Measurements from ENCODE around the gene PTPRR.

The PTPRR gene, protein sequence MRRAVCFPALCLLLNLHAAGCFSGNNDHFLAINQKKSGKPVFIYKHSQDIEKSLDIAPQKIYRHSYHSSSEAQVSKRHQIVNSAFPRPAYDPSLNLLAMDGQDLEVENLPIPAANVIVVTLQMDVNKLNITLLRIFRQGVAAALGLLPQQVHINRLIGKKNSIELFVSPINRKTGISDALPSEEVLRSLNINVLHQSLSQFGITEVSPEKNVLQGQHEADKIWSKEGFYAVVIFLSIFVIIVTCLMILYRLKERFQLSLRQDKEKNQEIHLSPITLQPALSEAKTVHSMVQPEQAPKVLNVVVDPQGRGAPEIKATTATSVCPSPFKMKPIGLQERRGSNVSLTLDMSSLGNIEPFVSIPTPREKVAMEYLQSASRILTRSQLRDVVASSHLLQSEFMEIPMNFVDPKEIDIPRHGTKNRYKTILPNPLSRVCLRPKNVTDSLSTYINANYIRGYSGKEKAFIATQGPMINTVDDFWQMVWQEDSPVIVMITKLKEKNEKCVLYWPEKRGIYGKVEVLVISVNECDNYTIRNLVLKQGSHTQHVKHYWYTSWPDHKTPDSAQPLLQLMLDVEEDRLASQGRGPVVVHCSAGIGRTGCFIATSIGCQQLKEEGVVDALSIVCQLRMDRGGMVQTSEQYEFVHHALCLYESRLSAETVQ

GRCh38 chr12:70920251-70920851, at the start of gene PTPRR:
PTPRR (minus strand) TSS chr12:70920738; CDS start chr12:70920390, 348 bp downstream.
- DNase-seq (ENCODE audit: low read depth in 3 of 3) = no peak

DNA sequence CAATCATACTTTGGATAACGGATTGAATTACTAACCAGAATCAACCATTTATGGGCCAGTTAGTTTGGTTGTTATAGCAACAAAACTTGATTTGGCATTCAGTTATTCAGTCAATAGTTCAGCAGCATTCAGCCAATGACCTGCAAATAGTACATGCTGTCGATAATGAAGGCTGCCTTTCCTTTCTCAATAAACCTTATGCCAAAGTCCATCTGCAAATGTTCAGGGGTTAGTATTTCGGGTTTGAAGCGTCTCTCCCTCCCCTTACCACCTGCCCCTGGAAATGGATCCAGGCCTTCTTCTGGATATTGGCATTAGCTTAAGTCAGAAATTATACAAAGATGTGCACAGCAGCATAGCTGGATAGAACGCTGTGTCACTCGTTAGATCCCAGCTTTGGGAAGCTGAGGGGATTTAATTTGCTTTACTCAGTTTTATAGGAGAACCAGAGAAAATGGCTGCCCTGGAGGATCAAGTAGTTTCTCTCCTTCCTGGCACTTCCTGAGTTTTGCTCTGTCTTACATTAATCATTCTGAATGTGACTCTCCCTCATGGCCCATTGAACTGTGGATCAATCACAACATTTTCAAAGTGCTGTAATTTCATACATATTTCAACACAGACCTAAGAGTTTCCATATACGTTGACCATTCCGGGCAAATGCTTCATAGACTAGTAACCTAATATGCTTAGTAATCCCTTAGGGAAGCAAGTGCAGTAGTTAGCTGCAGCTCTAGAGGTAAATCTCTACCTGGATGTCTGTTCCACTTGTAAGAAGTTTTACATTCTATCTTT, 46.7 kb upstream of the PTPRR start:
- DNase-seq (ENCODE audit: low read depth in 3 of 3) = no peak

DNA sequence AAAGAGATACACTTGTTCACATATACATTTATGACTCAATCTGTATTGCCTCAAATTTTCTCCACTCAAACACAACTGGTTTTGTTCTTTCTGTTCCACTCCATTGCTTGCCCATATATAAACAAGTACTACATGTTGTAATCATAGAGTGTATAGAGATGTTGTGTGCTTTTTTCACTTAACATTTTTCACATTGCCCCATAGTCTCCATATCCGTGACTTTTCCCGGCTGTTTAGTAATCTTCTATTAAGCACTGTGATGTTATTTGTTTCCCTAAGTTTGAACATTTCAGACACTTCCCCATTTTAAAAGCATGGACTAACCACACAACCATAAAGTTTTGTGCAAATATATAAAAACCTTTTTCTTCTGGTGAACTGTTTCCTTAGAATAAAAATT, 45.5 kb upstream of the PTPRR start:
- DNase-seq (ENCODE audit: low read depth in 3 of 3) = no peak

- no peak for DNase-seq (ENCODE audit: low read depth in 3 of 3)
Observed at GRCh38 chr12:70964867-70965510, 44.5 kb upstream of the PTPRR start.

DNA sequence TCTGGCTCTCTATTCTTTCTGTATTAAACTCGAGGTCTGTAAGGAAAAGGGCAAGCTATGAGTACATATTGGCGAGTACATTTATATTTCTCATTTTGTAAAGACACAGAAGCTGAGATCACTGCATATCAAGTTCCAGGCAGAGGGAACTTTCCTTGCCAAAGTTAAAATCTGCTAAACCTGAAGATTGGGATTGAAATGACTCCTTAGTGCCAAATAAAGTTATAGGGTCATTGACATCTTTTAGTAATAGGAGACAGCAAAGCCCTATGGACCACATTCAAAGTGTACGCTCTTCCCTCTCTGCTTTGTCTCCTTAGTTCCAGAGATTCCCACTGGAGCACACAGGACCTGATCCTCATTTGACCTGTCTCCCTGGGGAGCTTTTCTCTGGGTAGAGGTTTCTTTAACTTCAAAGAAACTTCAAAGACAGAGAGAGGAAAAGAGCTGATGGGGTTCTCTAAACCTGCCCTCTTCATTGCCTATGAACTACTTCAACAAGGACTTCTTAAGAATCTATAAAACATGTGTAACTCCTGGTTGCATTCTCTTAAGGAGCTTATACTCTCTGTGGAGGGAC, 42.6 kb upstream of the PTPRR start:
- DNase-seq (ENCODE audit: low read depth in 3 of 3) = no peak

DNA sequence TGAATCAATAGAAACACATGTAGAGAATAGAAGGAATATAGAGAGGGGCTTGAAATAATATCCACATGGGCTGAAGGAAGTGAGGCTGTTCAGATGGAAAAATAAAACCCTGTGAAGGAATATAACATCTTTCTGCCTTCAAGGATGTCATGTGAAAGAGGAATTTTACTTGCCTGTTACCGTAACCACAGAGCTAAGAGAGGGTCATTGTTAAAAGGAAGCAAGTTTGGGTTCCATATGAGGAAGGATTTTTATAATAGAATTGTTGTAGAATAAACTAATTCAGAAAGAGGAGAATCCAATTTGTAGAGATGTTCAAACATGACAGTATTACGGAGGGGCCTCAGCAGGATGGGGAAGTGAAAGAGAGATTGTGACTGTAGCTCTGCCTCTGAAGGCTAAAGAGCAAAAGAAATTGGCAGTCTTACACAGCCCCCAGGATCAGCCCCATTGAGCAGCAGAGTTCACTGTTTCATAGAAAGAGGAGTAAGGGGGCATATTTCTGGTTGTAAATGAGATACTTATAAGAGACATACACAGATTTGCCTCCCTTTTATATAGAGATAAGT, 41.8 kb upstream of the PTPRR start:
- no peak for DNase-seq (ENCODE audit: low read depth in 3 of 3)

DNA sequence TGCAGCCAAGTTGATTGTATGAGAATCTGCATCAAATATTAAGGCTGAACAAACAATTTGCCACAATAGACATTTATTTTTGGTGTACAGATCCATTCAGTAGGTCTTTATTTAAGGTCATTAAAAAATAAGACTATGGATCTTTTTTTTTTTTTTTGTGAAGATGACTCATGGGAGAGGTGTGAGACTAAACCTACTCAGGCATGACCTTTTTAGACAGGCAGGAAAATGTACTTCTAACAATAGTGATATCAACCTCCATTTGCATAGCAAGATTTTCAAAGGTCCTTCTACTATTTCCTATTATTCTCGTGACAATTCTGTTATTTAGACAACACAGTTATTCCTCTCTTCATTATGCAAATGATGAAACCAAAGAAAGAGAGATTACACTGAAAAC, 39.9 kb upstream of the PTPRR start:
- no peak for DNase-seq (ENCODE audit: low read depth in 3 of 3)

- DNase-seq (ENCODE audit: low read depth in 3 of 3) = no peak
Observed at GRCh38 chr12:70955415-70955814, 34.9 kb upstream of the PTPRR start.

GRCh38 chr12:70950451-70950850, 29.9 kb upstream of the PTPRR start:
- no peak for DNase-seq (ENCODE audit: low read depth in 3 of 3)

DNA sequence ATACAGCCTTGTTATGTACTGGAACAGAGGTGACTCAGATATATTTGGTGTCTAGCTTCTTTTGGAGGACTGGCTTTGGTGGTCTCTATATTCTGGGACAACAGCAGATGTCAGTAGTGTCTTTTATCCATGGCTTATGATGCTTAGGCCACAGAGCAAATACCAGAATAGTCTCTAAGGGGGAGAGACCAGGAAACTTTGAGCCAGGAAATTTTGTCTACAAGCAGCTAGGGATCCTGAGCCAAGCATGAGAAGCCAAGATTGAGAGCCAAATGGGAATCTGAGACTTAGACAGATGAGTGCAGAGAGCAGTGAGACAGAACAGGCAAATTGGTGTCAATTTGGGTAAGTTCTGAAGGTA, 28.4 kb upstream of the PTPRR start:
- DNase-seq (ENCODE audit: low read depth in 3 of 3) = no peak

- no peak for DNase-seq (ENCODE audit: low read depth in 3 of 3)
Observed at GRCh38 chr12:70948236-70948975, 27.9 kb upstream of the PTPRR start.

- no peak for DNase-seq (ENCODE audit: low read depth in 3 of 3)
Observed at GRCh38 chr12:70936203-70936813, 15.8 kb upstream of the PTPRR start.

GRCh38 chr12:70933133-70933532, 12.6 kb upstream of the PTPRR start:
- no peak for DNase-seq (ENCODE audit: low read depth in 3 of 3)

DNA sequence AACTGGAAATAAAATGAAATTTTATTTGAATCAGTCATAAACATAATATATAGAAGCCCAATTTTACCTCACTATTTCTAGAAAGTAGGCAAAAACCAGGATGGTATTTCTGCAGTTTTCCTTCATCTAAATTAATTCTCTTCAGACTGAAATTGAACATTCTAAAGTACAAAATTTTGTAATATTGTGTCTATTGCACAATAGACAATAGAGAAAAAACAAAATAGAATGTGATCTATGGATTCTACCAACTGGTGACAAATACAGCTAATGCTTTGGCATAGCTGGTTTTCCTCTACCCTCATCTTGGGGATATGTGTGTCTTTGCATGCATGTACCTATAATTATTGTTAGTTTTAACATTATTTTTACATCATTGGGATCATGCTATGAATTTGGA, 8.5 kb upstream of the PTPRR start:
- no peak for DNase-seq (ENCODE audit: low read depth in 3 of 3)

- no peak for DNase-seq (ENCODE audit: low read depth in 3 of 3)
Observed at GRCh38 chr12:70928071-70928470, 7.5 kb upstream of the PTPRR start.

DNA sequence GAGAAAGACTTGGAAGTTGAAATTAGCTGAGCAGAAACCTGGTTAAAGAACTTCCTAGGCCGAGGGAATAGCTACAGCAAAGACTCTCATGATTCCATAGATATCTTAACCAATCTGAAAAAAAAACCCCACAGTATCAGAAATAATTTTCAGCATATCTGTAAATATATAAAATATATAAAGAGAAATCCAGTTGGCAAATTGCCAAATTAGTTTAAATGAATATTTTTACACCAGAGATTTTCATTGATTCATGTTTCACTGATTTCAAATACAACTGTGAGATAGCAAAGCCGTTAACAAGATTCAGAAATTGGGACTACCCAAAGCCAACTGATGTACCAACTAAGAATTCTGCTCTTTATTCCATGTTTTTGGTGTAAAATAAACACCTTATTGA, 6.8 kb upstream of the PTPRR start:
- DNase-seq (ENCODE audit: low read depth in 3 of 3) = no peak

DNA sequence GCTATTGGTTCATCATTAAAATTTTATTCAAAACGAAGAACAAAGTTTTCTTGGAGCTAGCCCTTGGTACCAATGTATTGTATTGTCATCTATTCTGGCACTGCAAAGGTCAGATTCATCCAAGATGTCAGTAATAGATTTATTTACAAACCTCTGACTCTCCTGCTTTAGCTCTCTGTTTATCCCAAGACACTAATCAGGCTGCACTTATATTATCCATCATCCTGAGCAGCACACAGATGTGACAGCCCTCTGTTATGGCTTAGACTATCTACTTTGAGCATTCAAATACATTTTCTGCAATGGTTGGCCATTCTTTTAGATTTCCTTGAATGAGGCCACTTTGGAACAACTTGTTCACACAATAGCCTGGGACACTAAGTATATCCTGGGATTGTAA, 5.0 kb upstream of the PTPRR start:
- DNase-seq (ENCODE audit: low read depth in 3 of 3) = no peak

- DNase-seq (ENCODE audit: low read depth in 3 of 3) = no peak
Observed at GRCh38 chr12:70920891-70921290, 353 bp upstream of the PTPRR start.

GRCh38 chr12:70919597-70920035, 922 bp downstream of the PTPRR start:
- DNase-seq (ENCODE audit: low read depth in 3 of 3) = no peak

DNA sequence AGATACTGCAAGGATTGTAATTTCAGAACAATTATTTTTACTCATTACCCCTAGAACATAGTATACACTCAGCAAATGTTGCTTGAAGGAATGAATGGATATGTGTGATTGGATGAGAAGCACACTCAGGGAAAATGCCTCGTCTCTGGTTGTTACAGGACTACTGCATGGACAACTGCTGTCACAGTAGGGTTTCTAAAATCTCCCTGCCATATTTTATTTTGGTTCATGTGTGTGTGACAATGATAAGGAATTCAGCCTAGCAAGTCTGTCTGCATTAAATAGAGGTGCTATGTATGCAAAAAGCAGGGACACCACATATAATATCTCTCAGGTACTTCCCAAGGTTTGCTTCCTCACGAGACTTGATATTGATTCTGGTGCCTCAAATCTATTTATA, 1.4 kb downstream of the PTPRR start:
- DNase-seq (ENCODE audit: low read depth in 3 of 3) = no peak
